ENCODE data around the gene ZNF862.

Gene ZNF862

DNA sequence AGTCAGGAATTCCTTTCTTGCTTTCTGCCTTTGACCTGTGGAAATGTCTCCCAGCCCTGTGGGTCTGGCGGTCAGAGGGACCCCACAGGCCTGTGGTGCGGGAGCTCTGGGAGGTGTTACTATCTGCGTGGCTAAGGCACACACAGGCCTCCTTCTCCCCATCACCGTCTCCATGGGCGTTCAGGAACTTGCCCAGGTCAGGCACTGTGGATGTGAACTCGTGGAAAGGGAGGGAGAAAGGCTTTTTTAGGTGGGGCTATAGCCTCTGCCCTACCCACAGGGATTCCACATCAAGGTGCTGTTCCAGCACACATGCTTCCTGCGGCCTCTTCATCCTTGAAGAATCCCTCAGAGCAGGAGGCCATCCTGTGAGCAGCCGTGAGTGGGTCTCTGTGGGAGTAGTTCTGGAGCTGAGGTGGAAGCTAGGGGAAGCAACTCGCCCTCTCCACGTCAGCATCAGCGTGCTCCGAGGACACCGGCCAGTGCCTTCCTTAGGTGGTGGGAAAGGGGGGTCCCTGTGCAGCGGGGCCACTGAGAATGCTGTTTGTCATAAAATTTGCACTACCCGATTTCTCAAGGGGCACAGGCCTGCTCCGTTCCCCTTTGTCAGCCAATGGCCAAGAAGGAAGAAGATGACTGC lies 28.1 kb downstream of the ZNF862 start:
- DNase-seq (ENCODE audit: low read depth): no peak

DNA sequence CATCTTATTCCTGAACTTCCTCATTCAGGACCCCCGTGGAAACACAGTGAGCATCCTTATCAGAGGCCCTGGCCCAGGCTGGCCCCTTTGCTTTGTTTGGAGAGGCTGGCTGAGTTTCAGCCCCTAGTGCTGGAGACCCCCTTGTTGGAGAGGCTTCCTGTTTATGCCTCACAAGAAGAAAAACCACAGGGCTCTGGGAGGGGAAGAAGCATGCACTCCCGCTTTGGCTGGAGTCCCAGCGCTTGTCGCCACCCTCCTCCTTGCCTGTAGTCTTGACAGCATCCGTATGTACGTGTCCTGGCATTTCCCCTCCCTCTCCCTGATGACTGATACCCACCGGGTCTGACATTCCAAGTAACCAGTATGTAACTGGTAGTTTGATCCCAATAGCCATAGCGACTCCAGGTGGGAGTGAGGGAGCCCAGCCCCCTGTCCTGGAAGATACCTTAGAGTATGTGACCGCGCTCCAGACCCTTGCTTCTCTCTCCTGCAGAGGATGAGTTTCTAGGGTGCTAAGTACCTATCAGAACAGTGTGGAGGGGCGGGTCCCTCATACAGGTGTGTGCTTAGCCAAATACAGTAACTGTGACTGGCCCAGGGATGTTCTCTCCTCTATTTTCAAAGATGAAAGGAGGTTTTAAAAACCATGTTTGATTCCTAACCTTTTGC lies 28.7 kb downstream of the ZNF862 start:
- peak; percentile 40 for DNase-seq (ENCODE audit: low read depth)

DNA sequence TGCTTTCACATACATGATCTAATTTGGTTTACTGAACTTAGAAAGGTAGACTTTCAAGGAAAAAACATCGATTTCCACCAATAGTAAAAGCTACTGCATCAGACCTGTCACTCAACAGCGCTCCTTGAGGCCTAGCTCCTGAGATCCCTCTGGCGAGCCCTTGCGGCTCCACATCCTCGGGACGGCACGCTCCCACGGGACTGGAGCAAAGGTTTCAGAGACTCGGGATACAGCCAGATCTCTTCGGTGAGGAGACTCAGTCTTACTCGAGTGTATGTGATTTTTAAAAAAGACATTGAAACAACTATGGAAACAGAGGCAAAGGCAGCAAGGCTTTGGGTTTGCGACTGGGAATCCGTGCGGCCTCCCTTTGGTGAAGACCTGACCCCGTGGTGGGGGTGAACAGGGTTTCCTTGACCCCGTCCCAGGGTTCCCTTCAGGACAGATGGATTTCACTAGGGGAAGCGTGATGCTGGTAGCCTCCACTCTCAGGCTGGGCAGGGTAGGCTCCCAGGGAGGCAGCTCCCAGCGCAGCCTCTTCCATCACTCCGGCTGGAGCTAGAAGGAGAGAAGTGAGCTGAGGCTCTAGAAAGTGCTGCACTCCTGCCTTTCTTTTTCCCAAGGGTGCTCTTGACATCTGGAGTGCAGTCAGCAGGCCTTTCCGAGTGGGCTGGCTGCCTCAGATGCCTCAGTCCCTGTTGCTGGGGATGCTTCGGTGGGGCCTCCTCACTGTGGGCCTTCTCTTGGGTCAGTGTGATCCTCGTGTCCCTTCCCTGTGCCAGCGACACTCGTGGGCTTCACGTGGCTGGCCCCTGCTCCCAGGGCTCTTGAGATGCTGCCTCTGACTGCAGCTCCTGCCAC lies 29.8 kb downstream of the ZNF862 start:
- no peak for DNase-seq (ENCODE audit: low read depth)

- no peak for DNase-seq (ENCODE audit: low read depth)
These were observed 30.6 kb downstream of the ZNF862 start for GRCh38 chr7:149868623-149869290.

DNA sequence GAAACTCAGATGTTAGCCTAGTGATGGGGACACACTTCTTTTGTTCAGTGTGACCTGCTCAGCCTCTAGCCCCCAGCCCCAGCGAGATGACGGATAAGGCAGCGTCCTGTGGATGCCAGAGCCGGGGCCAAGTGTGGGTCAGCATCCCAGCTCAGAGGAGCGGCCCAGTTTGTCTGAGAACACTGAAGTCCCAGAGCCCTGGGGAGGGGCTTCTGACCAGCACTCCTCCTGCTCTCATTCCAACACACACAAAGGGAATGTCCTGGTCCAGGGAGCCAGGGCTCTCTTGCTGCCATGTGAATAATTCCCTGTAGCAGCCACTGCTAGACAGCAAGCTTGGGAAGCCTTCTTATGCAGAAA lies 31.1 kb downstream of the ZNF862 start:
- no peak for DNase-seq (ENCODE audit: low read depth)

DNA sequence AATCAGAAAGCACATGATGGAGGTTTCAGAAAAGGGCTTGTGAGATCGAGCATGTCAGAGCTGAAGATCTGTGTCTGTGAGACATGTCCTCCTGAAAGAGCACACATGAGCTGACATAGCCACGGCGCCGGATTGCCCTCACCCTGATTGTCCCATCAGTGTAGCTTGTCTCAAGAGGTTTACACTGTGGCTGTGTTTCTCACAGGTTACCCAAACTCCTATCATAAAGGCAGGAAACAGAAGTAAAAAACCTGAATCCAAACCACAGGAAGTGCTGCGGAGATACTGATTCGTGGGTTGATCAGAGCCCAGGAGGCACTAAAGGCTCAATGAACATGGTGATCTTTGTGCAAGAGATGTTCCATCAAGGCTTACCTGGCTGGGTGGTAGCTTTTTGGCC lies 31.7 kb downstream of the ZNF862 start:
- DNase-seq (ENCODE audit: low read depth): no peak

DNA sequence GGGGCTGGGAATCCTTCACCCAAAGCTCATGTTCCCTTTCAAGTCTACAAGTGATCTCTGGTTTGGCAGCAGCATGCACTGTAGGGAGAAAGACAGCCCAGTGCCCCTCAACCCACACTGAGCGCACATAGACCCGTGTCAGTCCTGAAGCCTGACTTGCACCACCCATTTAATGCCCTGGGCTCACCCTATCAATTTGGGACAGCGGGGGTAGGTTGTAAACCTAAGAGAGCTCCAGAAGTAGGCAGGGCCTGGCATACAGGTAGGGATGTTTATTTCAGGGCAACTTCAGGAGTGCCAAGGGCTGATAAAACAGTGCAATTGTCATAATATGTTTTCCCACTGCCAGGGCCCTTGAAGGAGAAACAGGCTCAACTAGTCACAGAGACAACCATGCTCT lies 32.1 kb downstream of the ZNF862 start:
- DNase-seq (ENCODE audit: low read depth): no peak

DNA sequence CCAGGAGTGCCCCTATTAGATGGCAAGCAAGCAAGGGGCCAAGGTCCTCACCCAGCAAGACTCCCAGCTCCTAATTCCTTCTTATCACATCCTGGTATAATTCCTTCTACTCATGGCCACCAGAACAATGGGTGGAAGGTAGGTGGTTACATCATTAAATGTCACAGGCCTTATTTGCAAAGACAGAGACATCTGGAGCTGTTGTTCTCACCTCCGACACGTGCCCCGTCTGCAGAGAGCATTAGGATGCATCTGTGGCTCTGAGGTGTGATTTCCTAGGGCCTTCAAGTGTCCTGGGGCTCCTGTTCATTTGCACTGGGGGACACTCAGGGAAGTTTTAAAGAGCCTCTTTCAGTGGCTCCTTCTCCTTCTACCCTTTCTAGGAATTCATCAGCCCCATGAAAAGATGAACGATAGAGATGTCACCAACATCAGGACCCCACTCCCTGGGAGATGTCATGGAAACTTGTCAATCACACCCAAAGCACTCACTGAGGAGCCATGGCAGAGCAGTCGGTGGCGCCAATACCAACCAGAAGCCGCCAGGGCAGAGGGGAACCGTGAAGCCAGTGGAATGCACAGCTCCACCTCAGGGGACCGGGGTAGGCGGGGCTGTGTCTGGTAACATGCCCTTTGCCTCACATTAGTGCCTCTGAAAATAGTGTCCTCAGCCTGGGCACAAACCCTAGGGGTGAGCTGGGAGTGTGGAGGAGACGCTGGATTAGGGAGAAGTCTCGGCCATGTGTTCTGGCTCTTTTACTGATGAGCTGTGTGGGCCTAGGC lies 32.7 kb downstream of the ZNF862 start:
- no peak for DNase-seq (ENCODE audit: low read depth)

- no peak for DNase-seq (ENCODE audit: low read depth)
These were observed 33.4 kb downstream of the ZNF862 start for GRCh38 chr7:149871576-149871975.

- peak; percentile 61 for DNase-seq (ENCODE audit: low read depth)
These were observed 34.4 kb downstream of the ZNF862 start for GRCh38 chr7:149872419-149873073.

DNA sequence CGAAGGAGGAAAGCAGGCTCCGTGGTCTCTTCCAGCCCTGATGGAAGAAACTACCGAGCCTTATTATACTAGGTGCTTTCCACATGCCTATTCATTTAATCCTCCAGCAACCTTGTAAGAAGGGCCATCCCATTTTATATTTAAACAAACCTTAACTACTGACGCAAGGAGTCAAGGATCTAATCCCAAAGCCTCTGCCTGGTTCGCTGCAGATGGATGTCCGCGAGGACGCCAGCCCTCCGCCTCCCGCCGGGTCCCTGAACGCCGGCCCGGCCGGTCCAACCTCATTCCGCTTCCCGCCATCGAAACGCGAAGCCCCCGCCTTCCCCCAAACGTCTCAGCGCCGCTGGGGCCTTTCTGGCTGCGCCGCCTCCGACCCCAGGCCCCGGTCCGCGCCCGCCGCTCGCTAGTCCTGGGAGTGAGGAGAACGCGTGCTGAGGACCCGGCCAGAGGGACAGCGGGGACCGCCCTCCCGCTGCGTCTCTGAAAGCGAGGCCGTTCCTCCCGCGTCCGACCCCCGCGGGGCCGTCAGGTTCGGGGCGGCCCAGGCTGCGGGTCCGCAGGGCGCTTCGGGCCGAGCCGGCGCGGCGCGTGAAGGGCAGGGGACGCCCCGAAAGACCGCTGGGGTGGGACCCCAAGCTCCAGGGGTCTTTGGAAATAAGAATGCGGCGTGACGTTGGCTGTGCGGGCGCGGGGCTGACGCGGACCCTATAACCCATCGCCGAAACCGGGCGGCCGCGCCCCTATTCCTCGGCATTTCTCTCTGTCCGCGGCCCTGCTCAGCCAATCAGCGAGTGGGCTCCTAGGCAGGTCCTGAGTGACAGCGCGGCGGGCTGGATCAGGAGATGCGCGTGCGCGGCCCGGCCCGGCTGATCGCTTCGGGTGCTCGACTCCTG lies 35.1 kb downstream of the ZNF862 start, which contains the start of gene ATP6V0E2:
Gene ATP6V0E2 (plus strand): TSS at position 896 of the 896 bp plus-strand sequence. CDS start 97 bp downstream, outside the sequence.
- DNase-seq (ENCODE audit: low read depth): peak; percentile 82

GRCh38 chr7:149873970-149874643 lies 35.9 kb downstream of the ZNF862 start:
- DNase-seq (ENCODE audit: low read depth): no peak

- no peak for DNase-seq (ENCODE audit: low read depth)
These were observed 36.5 kb downstream of the ZNF862 start for GRCh38 chr7:149874644-149875028.

DNA sequence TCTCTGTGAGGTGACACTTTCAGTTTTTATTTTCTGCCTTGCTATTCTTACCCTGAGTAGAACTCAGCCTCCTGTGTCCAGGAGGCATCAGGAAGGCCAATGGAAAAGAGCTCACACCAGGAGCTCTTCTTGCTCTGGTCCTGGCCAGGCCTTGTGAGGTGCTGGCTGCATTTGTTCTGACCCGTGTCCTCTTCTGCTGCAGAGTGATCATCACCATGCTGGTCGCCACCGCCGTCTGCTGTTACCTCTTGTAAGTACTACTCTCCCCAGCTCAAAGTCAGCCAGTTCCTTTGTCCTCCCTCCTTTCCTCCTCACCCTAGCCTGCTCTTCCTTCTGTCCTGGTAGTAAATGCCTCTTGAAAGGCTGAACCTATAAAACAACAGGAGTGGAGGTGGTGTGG lies 37.2 kb downstream of the ZNF862 start:
- DNase-seq (ENCODE audit: low read depth): no peak

DNA sequence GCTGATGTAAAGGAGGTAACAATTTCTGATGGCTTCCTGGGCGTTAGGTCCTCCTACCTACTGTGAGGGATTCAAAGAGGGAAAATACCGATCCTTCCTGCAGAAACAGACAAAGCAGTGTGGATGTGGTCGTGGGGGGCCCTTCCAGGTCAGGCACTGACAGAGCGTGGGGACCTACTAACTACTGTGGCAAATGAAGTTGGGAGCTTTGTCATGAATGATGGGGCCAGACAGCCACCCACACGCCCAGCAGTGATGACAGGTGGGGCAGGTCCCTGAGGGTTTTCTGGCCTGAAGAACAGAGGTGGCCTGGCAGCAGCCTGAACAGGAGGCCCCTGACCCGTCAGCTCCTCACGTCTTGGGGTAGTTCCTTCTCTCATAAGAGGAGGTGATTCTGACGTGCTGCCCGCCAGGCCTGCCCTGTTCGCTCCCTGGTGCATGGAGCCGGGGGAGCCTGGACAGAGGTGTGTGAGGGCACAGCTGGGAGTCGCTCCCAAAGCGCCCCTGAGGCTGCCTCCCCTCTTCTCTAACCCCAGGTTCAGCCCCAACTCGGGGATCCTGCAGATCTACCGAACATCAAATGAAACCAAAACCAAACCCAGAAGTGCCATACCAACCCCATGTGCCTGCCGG lies 39.8 kb downstream of the ZNF862 start:
- no peak for DNase-seq (ENCODE audit: low read depth)

DNA sequence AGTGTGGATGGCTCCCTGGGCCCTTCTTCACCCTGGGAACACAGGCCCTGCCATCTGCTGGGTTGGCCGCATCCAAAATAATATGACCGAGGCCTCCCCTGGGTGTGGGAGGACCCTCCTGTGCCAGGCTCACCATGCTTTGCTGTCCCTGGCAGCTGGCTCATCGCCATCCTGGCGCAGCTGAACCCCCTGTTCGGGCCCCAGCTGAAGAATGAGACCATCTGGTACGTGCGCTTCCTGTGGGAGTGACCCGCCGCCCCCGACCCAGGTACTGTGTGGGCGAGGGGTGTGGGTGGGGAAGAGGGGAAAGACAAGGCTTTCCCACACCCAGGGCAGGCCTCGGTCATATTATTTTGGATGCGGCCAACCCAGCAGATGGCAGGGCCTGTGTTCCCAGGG lies 40.3 kb downstream of the ZNF862 start:
- DNase-seq (ENCODE audit: low read depth): no peak

- DNase-seq (ENCODE audit: low read depth): no peak
These were observed 41.1 kb downstream of the ZNF862 start for GRCh38 chr7:149879271-149879743.

DNA sequence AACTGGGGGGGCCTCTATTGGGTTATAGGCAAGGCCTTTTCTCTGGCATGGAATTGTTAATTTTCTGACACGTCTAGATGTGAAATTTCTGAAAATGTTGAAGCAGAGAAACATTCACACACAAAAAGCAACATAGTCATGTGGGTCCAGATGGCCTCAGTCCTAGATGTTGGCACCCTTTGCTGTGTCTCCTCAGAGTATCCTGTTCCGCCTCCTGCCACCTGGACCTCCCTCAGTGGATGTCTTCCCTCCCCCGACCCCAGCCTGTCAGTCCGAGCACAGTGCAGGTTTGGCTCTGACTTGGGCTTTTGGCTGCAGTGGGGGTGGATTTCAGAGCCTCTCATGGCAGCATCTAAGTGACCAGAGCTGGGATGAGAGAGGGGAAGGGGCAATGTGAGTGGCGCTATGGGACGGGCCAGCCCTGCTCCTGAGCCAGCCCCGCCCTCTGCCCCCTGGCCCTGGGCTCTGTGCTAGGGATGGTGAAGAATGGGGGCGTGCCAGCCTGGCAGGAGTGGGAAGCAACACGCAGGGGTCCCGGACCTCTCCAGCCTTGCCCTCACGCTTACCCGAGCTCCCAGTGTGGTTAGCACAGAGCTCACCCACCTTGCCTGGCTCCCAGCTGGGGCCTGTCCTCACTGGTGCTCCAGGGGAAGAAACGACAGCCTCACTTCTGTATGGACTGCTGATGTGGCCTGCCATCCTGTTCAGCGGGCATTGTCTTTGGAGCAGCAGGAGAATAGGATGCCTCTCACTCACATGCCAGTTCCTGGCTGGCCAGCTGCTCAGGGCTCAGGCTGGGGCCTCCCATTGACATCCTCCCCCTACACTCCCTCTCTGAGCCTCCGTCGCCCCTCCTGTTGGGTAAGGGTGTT lies 41.8 kb downstream of the ZNF862 start:
- DNase-seq (ENCODE audit: low read depth): no peak
